ENCODE data around the gene SOX2.

SOX2 gene

DNA sequence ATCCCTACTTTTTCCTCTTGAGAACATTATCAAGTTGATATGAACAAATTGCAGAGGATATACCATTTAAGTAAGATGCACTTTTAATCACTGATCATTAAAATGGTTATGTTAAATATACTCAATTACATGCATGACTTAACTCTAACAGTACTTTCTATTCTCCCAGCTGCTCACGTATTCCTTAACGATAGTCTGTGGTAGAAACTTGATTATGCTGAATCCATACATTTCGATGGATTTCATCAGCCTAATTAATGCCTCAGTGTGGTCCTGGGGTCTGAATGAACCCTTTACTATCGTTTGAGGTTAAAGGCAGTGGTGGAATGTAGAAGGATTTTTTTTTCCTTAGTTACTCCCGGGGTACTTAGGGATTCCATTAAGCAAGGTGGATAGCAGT, 18.6 kb downstream of the SOX2 start:
- TF ChIP-seq, protein P1, sequence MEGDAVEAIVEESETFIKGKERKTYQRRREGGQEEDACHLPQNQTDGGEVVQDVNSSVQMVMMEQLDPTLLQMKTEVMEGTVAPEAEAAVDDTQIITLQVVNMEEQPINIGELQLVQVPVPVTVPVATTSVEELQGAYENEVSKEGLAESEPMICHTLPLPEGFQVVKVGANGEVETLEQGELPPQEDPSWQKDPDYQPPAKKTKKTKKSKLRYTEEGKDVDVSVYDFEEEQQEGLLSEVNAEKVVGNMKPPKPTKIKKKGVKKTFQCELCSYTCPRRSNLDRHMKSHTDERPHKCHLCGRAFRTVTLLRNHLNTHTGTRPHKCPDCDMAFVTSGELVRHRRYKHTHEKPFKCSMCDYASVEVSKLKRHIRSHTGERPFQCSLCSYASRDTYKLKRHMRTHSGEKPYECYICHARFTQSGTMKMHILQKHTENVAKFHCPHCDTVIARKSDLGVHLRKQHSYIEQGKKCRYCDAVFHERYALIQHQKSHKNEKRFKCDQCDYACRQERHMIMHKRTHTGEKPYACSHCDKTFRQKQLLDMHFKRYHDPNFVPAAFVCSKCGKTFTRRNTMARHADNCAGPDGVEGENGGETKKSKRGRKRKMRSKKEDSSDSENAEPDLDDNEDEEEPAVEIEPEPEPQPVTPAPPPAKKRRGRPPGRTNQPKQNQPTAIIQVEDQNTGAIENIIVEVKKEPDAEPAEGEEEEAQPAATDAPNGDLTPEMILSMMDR (IDR thresholded peaks at IDR 0.05; ENCODE audit: low read length, missing control alignments): no peak
- DNase-seq (ENCODE audit: low read depth): no peak
- H3K4me3 ChIP-seq (replicated peaks; ENCODE audit: low read depth, low read length): no peak overlapping the region

DNA sequence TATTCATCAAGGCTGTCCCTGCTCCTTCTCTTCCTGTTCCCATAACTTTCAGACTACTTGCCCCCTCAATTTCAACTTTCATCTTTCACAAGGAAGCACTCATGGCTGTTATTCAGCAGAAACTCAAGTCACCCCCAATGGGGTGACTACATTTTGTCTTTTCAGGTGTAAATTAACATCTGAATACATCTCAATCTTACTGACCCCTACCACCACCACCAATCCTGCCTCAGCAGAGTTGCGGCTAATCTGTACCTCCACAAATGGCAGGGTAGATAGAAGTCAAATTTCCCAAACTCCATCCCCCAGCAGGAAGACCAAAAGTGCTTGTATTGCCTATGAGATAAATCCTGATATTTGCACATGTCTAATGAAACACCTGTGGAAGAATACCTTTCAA, 19.2 kb downstream of the SOX2 start:
- TF ChIP-seq, protein P1 (IDR thresholded peaks at IDR 0.05; ENCODE audit: low read length, missing control alignments): no peak

DNA sequence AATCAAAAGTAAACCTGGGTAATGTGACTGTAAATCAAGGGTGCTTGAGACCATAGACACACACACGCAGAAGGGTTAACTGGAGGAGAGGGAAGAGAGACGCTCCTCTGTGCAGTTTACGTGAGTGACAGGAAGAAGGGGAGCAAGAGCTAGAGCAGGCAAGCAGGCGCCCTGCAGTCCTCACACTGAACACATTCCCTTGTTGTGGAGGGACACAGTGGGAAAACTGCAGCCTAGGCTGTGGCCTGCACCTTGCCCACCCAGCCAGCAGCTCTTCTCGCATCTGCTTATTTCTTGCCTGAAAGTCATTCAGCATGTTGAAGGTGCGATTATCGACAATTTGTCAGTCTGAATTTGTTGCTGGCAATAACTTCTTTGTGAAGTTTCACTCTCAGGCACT, 24.2 kb downstream of the SOX2 start:
- no peak overlapping the region for H3K4me3 ChIP-seq (replicated peaks; ENCODE audit: low read depth, low read length)
- DNase-seq (ENCODE audit: low read depth): no peak
- TF ChIP-seq, protein P1 (IDR thresholded peaks at IDR 0.05; ENCODE audit: low read length, missing control alignments): no peak

More for the DNA sequence above, 19.2 kb downstream of the SOX2 start:
- DNase-seq (ENCODE audit: low read depth): no peak
- H3K4me3 ChIP-seq (replicated peaks; ENCODE audit: low read depth, low read length): no peak overlapping the region

DNA sequence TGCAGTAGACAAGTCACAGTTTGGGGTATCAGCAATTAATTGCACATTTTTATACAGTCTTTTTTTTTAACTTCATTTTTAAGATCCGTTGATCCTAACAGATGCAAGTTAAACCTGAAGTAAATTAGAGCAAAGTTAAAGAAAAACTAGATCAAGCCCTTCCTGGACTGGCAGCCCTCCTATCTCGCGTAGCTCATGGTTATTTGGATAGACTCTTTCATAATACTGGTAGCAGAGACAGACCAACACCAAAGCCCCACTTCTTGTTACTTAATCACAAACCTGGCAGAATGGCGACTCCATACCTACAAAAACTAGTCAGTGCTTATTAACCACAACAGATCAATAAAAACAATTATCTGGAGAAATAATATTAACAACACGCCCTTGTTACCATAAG, 26.8 kb downstream of the SOX2 start:
- TF ChIP-seq, protein P1 (IDR thresholded peaks at IDR 0.05; ENCODE audit: low read length, missing control alignments): no peak
- DNase-seq (ENCODE audit: low read depth): no peak
- H3K4me3 ChIP-seq (replicated peaks; ENCODE audit: low read depth, low read length): no peak overlapping the region

DNA sequence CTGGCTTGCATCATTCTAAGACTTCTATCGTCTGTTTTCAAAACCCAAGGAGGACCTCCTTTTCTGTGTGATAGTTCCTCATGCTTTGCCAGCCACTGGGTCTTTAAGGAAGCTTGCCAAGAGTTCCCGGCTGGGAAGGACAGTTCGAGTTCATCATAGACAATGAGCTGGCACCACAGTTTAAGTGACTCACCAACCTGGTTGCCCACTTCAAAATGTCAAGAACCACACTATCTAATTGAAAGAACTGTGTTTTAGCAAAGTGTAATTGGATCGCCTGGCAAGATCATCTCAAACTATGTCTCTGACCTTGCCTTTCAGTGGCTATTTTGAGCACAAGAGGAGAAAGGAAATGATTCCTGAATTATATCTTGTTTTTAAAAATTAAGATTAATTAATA, 27.9 kb downstream of the SOX2 start:
- TF ChIP-seq, protein P1 (IDR thresholded peaks at IDR 0.05; ENCODE audit: low read length, missing control alignments): no peak
- no peak overlapping the region for H3K4me3 ChIP-seq (replicated peaks; ENCODE audit: low read depth, low read length)
- no peak for DNase-seq (ENCODE audit: low read depth)

DNA sequence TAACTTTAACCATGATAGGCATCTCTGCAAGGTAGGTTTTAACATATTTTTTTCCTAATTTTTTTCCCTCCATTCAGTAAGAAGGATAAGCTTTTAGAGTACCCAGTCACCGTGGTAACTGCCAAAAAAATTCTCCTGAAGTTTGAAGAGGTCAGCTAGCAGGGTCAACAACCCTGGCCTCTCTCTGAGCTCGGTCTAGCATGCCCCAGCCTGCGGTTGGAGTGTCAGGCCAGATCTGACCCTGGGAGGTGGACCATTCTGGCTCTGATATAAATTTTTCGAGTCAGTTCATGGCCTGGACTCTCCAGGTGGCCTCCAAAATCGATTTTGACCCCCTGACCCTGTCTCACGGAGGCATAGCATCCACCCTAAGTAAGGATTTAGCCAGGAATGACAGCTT, 29.7 kb downstream of the SOX2 start:
- no peak overlapping the region for H3K4me3 ChIP-seq (replicated peaks; ENCODE audit: low read depth, low read length)
- TF ChIP-seq, protein P1 (IDR thresholded peaks at IDR 0.05; ENCODE audit: low read length, missing control alignments): no peak
- no peak for DNase-seq (ENCODE audit: low read depth)

DNA sequence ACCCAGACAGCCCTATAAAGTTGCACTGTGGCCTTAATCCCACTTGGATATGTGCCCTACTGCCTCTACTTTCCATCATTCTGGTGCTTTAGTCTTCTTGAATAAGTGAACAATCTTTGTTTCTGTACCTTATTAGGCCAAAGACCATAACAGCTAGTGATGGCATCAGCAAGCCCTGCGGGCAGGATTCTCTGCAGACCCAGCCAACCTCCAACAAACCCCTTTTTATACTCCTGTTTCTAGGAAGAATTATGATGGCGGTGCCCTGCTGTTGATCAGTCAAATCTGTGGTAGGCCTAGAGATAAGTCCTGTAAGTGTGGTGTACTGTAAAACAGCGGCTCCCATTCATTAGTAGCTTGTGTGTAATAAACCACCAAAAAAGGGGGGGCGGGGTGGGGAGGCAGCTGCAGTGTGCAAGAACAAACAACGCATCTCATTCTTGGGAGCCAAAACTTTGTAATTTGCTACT, 40.5 kb downstream of the SOX2 start:
- no peak for DNase-seq (ENCODE audit: low read depth)
- TF ChIP-seq, protein P1 (IDR thresholded peaks at IDR 0.05; ENCODE audit: low read length, missing control alignments): no peak
- no peak overlapping the region for H3K4me3 ChIP-seq (replicated peaks; ENCODE audit: low read depth, low read length)
